Uterus (tissue), 4 donors: ENCODE measurements around the gene GPATCH2. TPM values are rescaled to one million over a fixed set of nuclear protein-coding genes. Genes with fewer than 3 reads are reported as not detected.

Experiments
- DNase-seq, 2 donors: peaks; one replicate each; pipeline ENCODE4 v3.0.0-alpha.2; 2019 to 2020
- H3K27ac ChIP-seq, 2 donors: fragments of 200-600 bp; sonication (generic); 1 replicate in 1 of 2; 2 replicates in 1 of 2; pipeline ENCODE4 v1.5.1; 2016 to 2018
- H3K27me3 ChIP-seq, 2 donors: fragments of 200-600 bp; sonication (generic); one replicate each; pipeline ENCODE4 v1.5.1; 2018 to 2019; ENCODE audit warnings: control low read depth in 1 of 2
- H3K36me3 ChIP-seq, 2 donors: fragments of 200-600 bp; sonication (generic); one replicate each; pipeline ENCODE4 v1.5.1; 2019; ENCODE audit warnings: control low read depth in 1 of 2
- H3K4me1 ChIP-seq, 2 donors: fragments of 200-600 bp; sonication (generic); one replicate each; pipeline ENCODE4 v1.5.1; 2018 to 2019; ENCODE audit warnings: control low read depth in 1 of 2
- H3K4me3 ChIP-seq, 2 donors: fragments of 200-600 bp; sonication (generic); 1 replicate in 1 of 2; 2 replicates in 1 of 2; pipeline ENCODE4 v1.5.1; 2018 to 2019; ENCODE audit warnings: mild to moderate bottlenecking in 1 of 2
- H3K9me3 ChIP-seq, 2 donors: fragments of 200-600 bp; sonication (generic); one replicate each; pipeline ENCODE4 v1.5.1; 2019; ENCODE audit warnings: control low read depth in 1 of 2
- POLR2A ChIP-seq, 2 donors: fragments of 450-650 bp; IDR thresholded peaks; one replicate each; pipeline ENCODE4 v1.6.1; 2016; ENCODE audit warnings: antibody characterized with exemption in 2 of 2, mild to moderate bottlenecking in 1 of 2, moderate library complexity in 1 of 2
- intact Hi-C: fragments of 100-400 bp; cut with DNase I; formaldehyde crosslinking; loops from one replicate; pipeline ENCODE4 v1.15.1; 2023; ENCODE audit warnings: low total_unique reads
- total RNA-seq, 4 donors: library from RNA; depleted of rRNA in 3 of 4; stranded (reverse); fragments of >200 nt in 3 of 4; gene quantifications; one replicate each; pipeline versions ENCODE4 v1.1.0 to v1.2.4, GENCODE V29; 2014 to 2023
- TF ChIP-seq, protein P1 (sequence below), 4 experiments: fragments of 200-600 bp in 2 of 4; fragments of 450-650 bp in 2 of 4; sonication (generic) in 2 of 4; IDR thresholded peaks; one replicate each; pipeline ENCODE4 v1.5.1; 2016 to 2019; ENCODE audit warnings: antibody characterized with exemption in 4 of 4, mild to moderate bottlenecking in 2 of 4, moderate library complexity in 1 of 4
- donor health status: DM: yes; HTN: yes; CAD: no.

GPATCH2 gene
- total RNA-seq, 4 donors from 2014 or later = 13.1 to 50.3 (median 19.2) TPM

DNA sequence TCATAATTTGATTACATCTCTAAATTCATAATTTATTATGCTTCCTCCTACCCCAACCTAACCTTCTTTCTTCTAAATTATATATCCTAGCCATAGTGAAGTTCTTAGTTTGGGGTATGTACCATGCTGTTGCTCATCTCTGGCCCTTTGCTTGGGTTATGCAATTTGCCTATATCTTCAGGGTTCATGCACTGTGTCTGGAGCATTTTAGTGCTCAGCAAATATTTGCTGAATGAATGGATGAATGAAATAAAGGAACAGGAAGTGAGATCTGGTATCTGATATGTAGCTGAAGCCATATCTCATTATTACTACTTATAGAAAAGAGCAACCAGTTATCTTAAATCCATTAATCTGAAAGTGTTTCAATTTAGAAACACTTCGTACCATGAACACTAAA, 137.6 kb downstream of the GPATCH2 start:
- Histone ChIP-seq H3K4me1 (no peaks in the 10 kb centered on the region), H3K9me3 (no peaks in the 10 kb centered on the region), H3K27ac (no peak overlapping the region), H3K4me3 (no peak overlapping the region), H3K27me3 (no peaks in the 10 kb centered on the region), H3K36me3 (no peaks in the 10 kb centered on the region)
- intact Hi-C loops = no loop called here
- DNase-seq = no peak
- TF ChIP-seq POLR2A (IDR thresholded peaks at IDR 0.05) = no peak
- TF ChIP-seq, protein P1, sequence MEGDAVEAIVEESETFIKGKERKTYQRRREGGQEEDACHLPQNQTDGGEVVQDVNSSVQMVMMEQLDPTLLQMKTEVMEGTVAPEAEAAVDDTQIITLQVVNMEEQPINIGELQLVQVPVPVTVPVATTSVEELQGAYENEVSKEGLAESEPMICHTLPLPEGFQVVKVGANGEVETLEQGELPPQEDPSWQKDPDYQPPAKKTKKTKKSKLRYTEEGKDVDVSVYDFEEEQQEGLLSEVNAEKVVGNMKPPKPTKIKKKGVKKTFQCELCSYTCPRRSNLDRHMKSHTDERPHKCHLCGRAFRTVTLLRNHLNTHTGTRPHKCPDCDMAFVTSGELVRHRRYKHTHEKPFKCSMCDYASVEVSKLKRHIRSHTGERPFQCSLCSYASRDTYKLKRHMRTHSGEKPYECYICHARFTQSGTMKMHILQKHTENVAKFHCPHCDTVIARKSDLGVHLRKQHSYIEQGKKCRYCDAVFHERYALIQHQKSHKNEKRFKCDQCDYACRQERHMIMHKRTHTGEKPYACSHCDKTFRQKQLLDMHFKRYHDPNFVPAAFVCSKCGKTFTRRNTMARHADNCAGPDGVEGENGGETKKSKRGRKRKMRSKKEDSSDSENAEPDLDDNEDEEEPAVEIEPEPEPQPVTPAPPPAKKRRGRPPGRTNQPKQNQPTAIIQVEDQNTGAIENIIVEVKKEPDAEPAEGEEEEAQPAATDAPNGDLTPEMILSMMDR (IDR thresholded peaks at IDR 0.05) = no peak

DNA sequence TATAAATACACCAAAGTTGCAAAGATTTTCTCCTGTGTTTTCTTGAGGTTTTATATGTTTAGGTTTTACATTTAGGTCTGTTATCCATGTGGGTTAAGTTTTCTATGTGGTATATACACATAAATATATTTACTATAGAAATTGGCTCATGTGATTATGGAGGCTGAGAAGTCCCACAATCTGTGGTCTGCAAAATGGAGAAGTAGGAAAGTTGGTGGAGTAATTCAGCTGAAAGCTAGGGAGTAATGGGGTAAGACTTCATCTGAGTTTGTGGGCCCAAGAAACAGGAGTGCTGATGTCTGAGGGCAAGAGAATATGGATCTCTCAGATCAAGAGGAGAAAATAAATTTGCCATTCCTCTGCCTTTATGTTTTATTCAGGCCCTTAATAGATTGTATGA, 146.0 kb downstream of the GPATCH2 start:
- TF ChIP-seq, protein P1 (IDR thresholded peaks at IDR 0.05) = no peak
- no peak for TF ChIP-seq POLR2A (IDR thresholded peaks at IDR 0.05)
- no peaks in the 10 kb centered on the region for H3K9me3 ChIP-seq
- H3K4me1 ChIP-seq = no peaks in the 10 kb centered on the region
- no peak overlapping the region for H3K4me3 ChIP-seq
- no peaks in the 10 kb centered on the region for H3K27me3 ChIP-seq
- H3K27ac ChIP-seq = no peak overlapping the region
- intact Hi-C loops = no loop called here
- no peaks in the 10 kb centered on the region for H3K36me3 ChIP-seq
- DNase-seq = no peak

DNA sequence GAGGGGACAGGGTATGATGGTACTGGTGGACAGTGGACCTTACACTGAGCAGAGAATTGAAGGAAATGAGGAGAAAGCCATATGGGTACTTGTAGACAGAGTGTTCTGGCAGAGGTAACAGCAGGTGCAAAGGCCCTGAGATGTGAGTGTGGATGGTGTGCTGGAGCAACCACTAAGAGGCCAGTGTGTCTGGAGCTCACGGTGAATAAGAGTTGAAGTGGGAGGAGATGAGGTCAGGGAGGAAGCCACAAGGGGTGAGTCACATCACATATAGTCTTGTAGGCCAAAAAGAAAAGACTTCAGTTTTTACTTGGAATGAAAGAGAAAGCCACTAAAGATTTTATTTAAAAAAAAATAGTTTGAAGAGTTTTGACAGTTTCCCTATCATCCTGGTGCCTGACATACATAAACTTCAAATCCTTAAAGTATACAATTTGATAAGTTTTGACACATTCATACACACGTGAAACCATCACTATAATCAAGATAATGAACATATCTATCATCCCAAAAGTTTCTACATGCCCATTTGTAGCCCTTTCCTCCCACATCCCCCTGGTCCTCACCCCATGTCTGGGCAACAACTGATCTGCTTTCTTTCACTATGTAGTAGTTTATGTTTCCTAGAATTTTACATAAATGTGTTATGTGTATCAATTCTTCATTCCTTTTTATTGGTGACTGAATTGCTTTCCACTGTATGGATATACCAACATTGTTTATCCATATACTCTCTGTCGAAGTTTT, 148.4 kb downstream of the GPATCH2 start:
- H3K36me3 ChIP-seq = no peaks in the 10 kb centered on the region
- intact Hi-C loops = no loop called here
- no peak for TF ChIP-seq POLR2A (IDR thresholded peaks at IDR 0.05)
- TF ChIP-seq, protein P1 (IDR thresholded peaks at IDR 0.05) = no peak
- H3K4me1 ChIP-seq = no peaks in the 10 kb centered on the region
- no peaks in the 10 kb centered on the region for H3K27me3 ChIP-seq
- no peak overlapping the region for H3K27ac ChIP-seq
- no peaks in the 10 kb centered on the region for H3K9me3 ChIP-seq
- no peak overlapping the region for H3K4me3 ChIP-seq
- DNase-seq = no peak

DNA sequence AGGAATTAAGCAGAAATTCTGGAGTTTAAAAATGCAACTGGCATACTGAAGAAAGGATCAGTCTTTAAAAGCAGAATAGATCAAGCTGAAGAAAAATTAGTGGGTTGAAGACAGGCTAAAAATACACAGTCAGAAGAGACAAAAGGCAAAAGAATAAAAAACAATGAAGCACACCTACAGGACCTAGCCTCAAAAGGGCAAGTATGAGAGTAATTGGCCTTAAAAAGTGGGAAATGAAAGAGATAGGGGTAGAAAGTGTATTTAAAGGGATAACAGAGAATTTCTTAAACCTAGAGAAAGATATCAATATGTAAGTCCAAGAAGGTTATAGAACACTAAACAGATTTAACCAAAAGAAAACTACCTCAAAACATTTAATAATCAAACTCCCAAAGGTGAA, 152.4 kb downstream of the GPATCH2 start:
- Histone ChIP-seq H3K27ac (no peak overlapping the region), H3K9me3 (no peaks in the 10 kb centered on the region), H3K4me3 (no peak overlapping the region), H3K27me3 (no peaks in the 10 kb centered on the region), H3K4me1 (no peaks in the 10 kb centered on the region), H3K36me3 (no peaks in the 10 kb centered on the region)
- intact Hi-C loops = no loop called here
- no peak for DNase-seq
- TF ChIP-seq, protein P1 (IDR thresholded peaks at IDR 0.05) = no peak
- no peak for TF ChIP-seq POLR2A (IDR thresholded peaks at IDR 0.05)

DNA sequence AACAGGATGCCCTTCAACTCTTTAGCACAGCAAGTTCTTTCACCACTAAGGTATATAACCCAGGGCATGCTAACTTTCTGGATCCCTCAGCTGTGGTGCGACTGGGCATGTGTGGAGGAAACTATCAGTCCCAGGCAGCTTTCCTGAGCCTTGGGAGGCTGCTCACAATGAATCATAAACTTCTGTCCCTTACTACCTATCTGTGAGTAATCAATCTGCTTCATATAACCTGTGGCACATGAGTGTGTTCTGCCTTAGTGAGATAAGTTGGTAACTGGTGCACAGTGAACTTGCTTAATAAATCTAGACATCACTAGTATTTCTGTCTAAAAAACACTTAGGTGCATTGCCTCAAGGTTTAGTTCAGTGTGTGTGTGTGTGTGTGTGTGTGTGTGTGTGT, 158.0 kb downstream of the GPATCH2 start:
- Histone ChIP-seq H3K36me3 (no peaks in the 10 kb centered on the region), H3K27ac (no peak overlapping the region), H3K27me3 (no peaks in the 10 kb centered on the region), H3K4me1 (no peaks in the 10 kb centered on the region), H3K4me3 (no peak overlapping the region), H3K9me3 (no peaks in the 10 kb centered on the region)
- TF ChIP-seq, protein P1 (IDR thresholded peaks at IDR 0.05) = no peak
- TF ChIP-seq POLR2A (IDR thresholded peaks at IDR 0.05) = no peak
- intact Hi-C loops = no loop called here
- no peak for DNase-seq
